GM12892 (cell line): ENCODE results near the gene TMEM209.
"Not testable (repeated sequence)": the region's sequence is repeated elsewhere in the genome, so short reads cannot be mapped to it uniquely, and the experiment has no call there.

Experiments used
- DNase-seq: peaks from one replicate; pipeline ENCODE4 v3.0.0; 2011; ENCODE audit not compliant: insufficient read length
- FAIRE-seq: peaks from 2 replicates; lab custom pipeline; 2011; peaks lifted over from hg19 to GRCh38; lab: Jason Lieb, UNC
- POLR2A ChIP-seq: IDR thresholded peaks from 2 replicates; pipeline ENCODE4 v1.6.1; 2011; ENCODE audit warnings: low read depth, low read length, control low read depth
- POLR2AphosphoS5 ChIP-seq: IDR thresholded peaks from 2 replicates; pipeline ENCODE4 v1.6.1; 2011; ENCODE audit warnings: low read depth, low read length, control low read depth
- TAF1 ChIP-seq: IDR thresholded peaks from 2 replicates; pipeline ENCODE4 v1.6.1; 2011; ENCODE audit warnings: low read depth, mild to moderate bottlenecking, control low read depth, low read length, borderline replicate concordance

The TMEM209 gene

GRCh38 chr7:130228840-130229502 is 23.8 kb upstream of the TMEM209 start:
- DNase-seq (no peak), FAIRE-seq (no peak)
- TF ChIP-seq POLR2AphosphoS5 = no peak
- TF ChIP-seq TAF1 = no peak
- no peak for TF ChIP-seq POLR2A

- DNase-seq (no peak), FAIRE-seq (no peak)
- no peak for TF ChIP-seq TAF1
- TF ChIP-seq POLR2AphosphoS5 = no peak
- no peak for TF ChIP-seq POLR2A
Observed at GRCh38 chr7:130227883-130228575, 22.8 kb upstream of the TMEM209 start.

GRCh38 chr7:130226333-130226732 is 21.1 kb upstream of the TMEM209 start:
- TF ChIP-seq POLR2AphosphoS5 (no peak), POLR2A (no peak)
- no peak for DNase-seq
- no peak for FAIRE-seq

- not testable (repeated sequence) for FAIRE-seq, DNase-seq
Observed at GRCh38 chr7:130224923-130225322, 19.7 kb upstream of the TMEM209 start.

GRCh38 chr7:130224210-130224609 is 19.0 kb upstream of the TMEM209 start:
- no peak for DNase-seq
- no peak for FAIRE-seq
- TF ChIP-seq POLR2AphosphoS5 (no peak), POLR2A (no peak), TAF1 (no peak)

- no peak for TF ChIP-seq POLR2AphosphoS5
- no peak for TF ChIP-seq POLR2A
- no peak for TF ChIP-seq TAF1
- FAIRE-seq (no peak), DNase-seq (no peak)
Observed at GRCh38 chr7:130223646-130224045, 18.4 kb upstream of the TMEM209 start.

GRCh38 chr7:130221746-130222145 is 16.5 kb upstream of the TMEM209 start:
- TF ChIP-seq TAF1 (no peak), POLR2A (no peak), POLR2AphosphoS5 (no peak)
- DNase-seq (no peak), FAIRE-seq (no peak)

- TF ChIP-seq POLR2A (no peak), POLR2AphosphoS5 (no peak), TAF1 (no peak)
Observed at GRCh38 chr7:130219871-130220270, 14.7 kb upstream of the TMEM209 start.

GRCh38 chr7:130218806-130219620 is 13.8 kb upstream of the TMEM209 start:
- FAIRE-seq (no peak), DNase-seq (no peak)
- TF ChIP-seq POLR2A = no peak
- no peak for TF ChIP-seq TAF1
- TF ChIP-seq POLR2AphosphoS5 = no peak

More at GRCh38 chr7:130219871-130220270, 14.7 kb upstream of the TMEM209 start:
- DNase-seq (no peak), FAIRE-seq (no peak)

GRCh38 chr7:130216750-130217149 is 11.5 kb upstream of the TMEM209 start:
- DNase-seq (no peak), FAIRE-seq (no peak)
- TF ChIP-seq POLR2A (no peak), POLR2AphosphoS5 (no peak), TAF1 (no peak)

GRCh38 chr7:130216025-130216424 is 10.8 kb upstream of the TMEM209 start:
- FAIRE-seq (no peak), DNase-seq (no peak)
- TF ChIP-seq POLR2A = no peak
- no peak for TF ChIP-seq TAF1
- no peak for TF ChIP-seq POLR2AphosphoS5

- TF ChIP-seq POLR2AphosphoS5 (no peak), TAF1 (no peak), POLR2A (no peak)
- no peak for FAIRE-seq
- DNase-seq = no peak
Observed at GRCh38 chr7:130213828-130214227, 8.6 kb upstream of the TMEM209 start.
